NCI-H2171 (cell line): Measurements from ENCODE around the gene TOP3B.
A peak's percentile ranks its signal among the peaks of the same experiment; 100 is the strongest.
"Not testable (repeated sequence)": the region's sequence is repeated elsewhere in the genome, so short reads cannot be mapped to it uniquely, and the experiment has no call there.

Experiments
- DNase-seq: peaks from one replicate; lab custom pipeline; 2025; lab: John Stamatoyannopoulos, UW

TOP3B gene

GRCh38 chr22:21926728-21927127, 55.9 kb downstream of the TOP3B start:
- DNase-seq = peak; percentile 59

DNA sequence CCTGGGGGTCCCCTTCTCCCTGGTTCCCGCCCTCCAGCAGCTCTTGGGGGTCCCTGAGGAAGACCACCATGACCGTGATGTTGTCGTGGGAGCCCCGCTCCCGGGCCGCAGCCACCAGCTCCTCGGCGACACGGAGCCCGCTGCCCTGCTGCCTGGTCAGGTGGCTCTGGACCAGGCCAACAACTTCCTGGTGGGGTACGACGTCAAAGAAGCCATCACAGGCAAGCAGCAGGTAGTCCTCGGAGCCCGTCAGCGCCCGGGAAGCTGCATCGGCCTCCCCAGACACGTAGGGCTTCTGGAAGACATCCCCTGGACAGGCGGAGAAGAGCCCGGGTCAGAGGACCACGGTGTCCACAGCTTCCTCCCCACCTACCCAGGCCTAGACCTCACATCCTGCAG, 59.4 kb downstream of the TOP3B start:
- DNase-seq = no peak

DNA sequence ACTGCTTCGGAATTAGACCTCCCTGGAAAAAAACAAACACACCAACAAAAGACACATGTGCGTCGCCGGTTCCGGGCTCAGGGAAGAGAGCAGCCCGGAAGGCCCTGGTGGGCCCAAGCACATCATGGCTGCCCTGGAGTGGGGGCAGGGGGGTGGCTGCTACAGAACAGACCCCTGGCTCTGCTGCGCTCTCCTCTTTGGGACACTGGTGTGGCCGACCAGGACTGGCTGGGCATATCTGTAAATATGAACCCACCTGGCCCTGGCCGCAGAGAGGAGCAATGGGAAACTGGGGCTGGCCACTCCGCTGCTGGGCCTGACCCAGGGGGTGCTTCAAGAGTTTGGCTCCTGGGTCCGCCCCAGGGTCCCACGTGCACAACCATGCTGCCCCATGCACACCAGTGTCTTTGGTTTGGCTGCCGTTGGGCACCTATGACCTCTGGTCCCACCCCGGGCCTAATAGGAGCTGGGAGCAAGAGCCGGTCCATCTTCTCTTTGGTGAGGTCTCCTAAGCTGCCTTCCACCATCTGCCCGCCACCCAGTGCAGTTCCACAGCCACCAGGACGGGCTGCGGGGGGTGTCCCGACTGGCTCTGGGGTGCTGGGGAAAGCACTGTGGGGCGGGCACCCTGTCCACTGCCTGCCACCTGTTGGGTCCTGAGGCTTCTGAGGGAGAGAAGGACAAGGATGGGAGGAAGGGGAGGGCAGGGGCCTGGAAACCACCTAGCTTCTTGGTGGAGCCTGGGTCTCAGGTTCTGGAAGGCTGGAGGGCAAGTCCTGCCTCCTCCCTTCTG, 60.0 kb downstream of the TOP3B start:
- no peak for DNase-seq

- DNase-seq = no peak
Measured at GRCh38 chr22:21921729-21922128, 60.9 kb downstream of the TOP3B start.

DNA sequence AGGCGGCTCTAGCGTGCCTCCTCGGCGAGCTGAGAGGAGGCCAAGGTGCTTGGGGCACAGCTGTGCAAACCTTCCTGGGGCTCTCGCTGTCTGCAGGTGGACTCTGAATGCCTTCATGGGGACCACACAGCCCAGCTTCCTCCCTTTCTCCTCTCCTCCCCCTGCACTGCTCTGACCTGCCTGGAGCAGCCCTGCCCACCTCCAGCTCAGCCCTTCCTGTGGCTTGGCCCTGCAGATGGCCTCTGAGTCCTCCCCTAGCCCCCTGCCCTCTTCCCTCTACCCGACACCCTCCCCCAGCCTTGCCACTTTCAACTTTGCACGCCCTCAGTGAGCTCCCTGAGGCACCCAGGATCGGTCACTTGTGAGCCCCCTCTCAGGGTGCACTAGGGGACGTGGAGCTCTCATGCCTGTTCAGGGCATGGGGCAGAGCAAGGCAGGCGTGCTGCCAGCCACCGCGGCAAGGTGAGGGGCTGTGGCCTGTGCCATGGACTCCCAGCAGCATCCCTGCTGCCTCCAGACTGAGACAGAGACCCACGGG, 61.3 kb downstream of the TOP3B start:
- no peak for DNase-seq

GRCh38 chr22:21920341-21921183, 62.0 kb downstream of the TOP3B start:
- no peak for DNase-seq

- DNase-seq = no peak
Measured at GRCh38 chr22:21919526-21920307, 62.9 kb downstream of the TOP3B start.

DNA sequence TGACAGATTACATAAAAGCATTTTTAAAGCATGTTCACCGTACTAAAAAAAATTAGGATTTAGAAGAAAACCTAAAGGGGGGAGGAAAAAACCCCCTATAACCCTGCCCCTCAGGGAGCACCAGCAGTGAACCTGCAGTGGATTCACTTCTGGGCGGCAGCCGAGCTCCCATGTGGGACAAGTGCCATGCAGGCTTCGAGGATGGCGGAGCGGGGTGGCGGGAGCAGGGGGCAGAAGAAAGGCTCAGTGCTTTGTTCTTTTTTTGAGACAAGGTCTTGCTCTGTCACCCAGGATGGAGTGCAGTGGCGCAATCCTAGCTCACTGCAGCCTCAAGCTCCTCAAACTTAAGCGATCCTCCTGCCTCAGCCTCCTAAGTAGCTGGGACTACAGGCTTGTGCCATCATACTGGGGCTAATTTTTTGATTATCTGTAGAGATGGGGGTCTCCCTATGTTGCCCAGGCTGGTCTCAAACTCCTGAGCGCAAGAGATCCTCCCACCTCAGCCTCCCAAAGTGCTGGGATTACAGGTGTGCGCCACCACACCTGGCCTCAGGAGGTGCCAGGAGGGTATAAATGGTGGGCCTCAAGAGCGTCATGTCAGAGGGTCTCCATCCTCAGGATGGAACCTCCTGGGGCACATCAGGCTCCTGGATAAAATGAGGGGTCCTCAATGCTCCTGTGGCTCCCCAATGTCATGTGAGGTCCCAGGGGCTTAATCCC, 64.0 kb downstream of the TOP3B start:
- DNase-seq = no peak

DNA sequence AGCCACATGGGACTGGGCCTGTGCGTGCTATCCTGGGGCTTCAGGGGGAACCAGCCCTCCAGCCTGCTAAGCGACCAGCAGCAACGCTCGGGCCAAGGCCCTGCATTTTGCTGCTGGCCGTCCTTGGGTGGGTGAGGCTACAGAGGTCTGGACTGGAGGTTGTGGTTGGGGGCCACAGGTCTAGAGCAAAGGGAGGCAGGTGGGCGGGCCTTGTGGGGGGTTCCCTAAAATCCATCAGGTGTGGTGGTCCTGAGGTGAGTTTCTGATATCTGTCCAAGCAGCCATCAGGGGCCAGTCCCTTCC, 64.7 kb downstream of the TOP3B start:
- no peak for DNase-seq

DNA sequence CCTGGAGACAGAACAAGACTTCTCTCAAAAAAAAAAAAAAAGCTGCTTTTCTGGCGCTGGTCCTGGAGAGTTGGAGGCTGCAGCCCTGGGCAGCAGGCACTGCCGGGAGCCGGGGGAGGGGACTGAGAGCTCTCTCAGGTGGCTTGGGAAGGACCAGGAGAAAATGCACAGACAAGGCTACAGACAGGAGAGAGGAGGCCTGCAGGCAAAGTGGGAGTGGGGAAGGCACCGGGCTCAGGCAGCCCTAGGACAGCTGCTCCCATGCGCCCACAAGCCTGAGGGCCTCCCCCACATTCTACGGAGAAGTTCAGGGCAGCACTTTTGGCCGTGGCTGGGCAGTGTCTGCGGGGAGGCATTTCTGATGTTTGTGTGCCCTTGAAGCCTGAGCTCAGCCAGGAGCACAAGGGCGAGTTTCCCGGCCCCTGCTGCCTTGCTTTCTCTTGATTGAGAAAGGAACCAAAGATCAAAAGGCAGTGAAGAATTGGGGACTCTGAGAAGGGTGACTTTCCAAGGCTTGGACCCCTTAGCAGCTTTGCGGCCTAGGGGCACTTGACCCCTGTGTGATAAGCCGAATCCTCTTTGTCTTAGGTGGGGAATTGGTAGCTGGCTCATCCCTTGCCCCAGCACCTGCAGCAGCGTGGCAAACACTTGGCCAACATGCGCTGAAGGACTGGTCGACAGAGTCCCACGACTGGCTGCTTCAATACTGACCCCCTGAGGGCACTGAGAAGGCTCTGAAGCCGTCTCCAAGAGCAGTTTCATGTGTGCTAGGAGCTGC, 65.2 kb downstream of the TOP3B start:
- no peak for DNase-seq

DNA sequence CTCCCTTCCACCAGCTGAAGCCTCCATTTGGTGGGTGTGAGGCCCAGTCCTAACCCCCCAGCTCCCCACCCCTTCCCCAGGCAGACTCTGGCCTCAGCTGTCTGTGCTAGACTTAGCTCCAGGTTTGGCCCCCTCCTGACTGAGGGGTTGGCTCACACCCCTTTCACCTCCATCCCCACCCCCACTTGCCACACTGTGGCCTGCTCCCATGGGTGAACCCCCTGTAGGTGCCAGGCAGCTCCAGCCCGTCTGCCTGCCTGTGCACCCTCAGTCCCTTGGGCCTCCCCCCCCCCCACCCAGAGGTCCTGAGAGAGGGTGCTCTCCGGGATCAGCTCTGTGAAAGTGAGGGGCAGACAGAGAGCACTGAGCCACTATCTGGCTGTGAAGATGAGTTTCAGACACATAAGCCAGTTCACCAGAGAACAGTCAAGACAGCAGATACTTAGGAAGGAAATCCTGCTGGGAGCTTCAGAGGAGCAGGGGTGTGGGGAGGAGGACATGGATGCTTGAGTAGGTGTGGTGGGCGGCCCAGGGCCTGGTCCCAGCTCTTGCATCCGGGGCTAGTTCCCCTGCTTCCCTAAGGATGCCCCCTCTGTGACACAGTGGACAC, 66.2 kb downstream of the TOP3B start:
- DNase-seq = no peak

DNA sequence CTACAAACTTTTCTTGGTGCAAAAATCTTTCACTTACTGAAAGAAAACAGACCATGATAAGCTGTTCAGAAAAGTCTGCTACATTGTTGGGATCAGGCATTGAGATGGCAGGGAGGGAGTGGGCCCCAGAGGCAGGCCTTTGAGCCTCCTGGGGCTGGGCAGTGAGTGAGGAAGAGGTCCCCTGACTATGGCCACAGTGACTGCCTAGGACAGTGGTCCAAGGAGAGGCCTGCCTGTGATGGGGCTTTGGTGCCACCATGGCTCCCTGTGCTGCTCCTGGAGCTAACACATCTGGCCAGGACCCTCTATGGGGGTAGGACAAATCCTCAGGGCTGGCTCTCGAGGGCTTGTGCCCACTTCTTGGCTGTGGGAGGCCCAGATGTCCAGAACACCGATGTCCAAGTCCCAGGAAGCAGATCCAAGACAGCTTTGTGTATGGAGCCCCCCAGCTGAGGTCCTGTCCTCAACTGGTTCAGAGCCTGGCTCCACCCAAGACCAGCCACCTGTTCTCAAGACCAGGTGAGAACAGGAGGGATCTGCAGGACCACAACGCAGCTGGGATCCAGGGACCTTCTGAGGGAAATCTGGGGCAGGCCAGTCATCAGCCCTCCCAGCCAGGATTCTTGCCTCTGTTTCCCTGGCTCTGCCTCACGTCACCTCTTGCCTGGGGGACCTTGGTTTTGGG, 66.8 kb downstream of the TOP3B start:
- no peak for DNase-seq

GRCh38 chr22:21914033-21914642, 68.4 kb downstream of the TOP3B start:
- DNase-seq = not testable (repeated sequence)

DNA sequence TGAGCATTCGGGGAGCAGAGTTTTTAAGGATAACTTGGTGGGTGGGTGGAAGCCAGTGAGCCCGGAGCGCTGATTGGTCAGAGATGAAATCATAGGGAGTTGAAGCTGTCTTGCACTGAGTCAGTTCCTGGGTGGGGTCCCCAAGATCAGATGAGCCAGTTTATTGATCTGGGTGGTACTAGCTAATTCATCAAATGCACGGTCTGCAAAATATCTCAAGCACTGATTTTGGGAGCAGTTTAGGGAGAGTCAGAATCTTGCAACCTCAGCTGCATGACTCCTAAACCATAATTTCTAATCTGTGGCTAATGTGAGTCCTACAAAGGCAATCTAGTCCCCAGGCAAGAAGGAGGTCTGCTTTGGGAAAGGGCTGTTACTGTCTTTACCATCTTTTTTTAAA, 72.2 kb downstream of the TOP3B start:
- DNase-seq = not testable (repeated sequence)

DNA sequence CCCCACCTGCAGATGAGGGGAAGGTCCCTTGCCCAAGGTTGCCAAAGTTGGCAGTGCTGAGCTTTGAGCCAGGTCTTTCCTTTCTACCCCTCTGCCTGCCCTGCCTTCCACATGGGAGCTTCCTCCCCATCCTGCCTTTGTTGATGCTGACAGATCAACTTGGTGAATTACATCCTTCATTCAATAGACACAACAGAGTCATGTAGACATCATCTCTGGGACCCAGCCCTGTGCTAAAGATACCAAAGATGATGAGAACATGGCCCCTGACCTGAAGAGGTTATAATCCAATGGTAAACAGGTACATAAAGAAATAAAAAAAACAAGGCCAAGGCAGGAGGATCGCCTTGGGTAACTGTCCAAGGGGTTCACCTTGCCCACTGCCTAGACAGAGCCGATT, 72.7 kb downstream of the TOP3B start:
- DNase-seq = no peak

DNA sequence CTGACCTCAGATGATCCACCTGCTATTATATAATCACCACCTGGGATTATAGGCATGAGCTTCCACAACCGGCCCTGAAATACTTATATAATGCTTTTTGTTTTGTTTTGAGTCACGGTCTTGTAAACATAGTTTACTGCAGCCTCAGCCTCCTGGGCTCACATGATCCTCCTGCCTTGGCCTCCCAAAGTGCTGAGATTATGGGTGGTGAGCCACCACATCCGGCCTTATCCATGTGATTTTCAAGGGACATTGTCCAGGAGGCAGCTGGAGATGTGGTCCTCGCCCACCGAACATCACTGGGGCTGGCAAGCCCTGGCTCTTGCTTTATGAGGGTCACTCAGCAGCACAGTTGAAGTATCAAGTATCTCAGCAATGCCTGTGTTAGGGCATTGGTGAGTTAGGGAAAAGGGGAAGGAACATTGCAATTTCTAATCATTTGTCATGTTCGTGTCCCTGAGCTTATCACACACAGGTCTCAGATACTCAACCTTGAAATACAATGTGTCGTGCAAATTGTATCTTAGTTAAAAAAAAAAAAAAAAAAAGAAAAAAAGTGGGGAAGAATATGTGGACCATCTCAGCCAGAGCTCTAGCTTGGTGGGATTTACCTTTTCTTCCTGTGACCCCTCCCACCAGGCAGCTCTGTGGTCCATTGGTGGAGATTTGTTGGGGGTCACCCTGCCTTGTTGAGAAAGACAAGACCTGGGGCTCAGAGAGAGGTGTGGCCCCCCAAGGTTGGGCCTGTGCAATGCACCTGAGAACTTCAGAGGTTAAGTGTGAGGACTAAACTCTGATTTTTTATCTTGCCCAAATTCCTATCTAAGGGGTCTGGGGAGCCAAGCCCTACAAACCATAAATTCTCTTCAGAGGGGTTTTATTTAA, 74.7 kb downstream of the TOP3B start:
- DNase-seq = no peak
